T-helper 2 cell treated with Interferon-gamma antibody and Interleukin-4, amounts not matched to agents 100 ng/mL and 5 ng/mL, for 36 hours (primary cell): ENCODE results near the gene DDX51. TPM values are rescaled to one million over a fixed set of nuclear protein-coding genes. Genes with fewer than 3 reads are reported as not detected.

Experiments used
- intact Hi-C: fragments of 100-400 bp; cut with micrococcal nuclease; formaldehyde crosslinking; loops from one replicate; pipeline ENCODE4 v1.15.1; 2023
- total RNA-seq: library from RNA; stranded (reverse); gene quantifications from 2 replicates; pipeline ENCODE4 v1.2.3, GENCODE V29; 2022

The DDX51 gene
- total RNA-seq, 1 donor from 2014 or later = 35.0 TPM

GRCh38 chr12:132180648-132181546, 36.8 kb upstream of the DDX51 start:
- intact Hi-C loops = no loop called here

GRCh38 chr12:132179431-132180362, 35.6 kb upstream of the DDX51 start:
- intact Hi-C loops = no loop called here

DNA sequence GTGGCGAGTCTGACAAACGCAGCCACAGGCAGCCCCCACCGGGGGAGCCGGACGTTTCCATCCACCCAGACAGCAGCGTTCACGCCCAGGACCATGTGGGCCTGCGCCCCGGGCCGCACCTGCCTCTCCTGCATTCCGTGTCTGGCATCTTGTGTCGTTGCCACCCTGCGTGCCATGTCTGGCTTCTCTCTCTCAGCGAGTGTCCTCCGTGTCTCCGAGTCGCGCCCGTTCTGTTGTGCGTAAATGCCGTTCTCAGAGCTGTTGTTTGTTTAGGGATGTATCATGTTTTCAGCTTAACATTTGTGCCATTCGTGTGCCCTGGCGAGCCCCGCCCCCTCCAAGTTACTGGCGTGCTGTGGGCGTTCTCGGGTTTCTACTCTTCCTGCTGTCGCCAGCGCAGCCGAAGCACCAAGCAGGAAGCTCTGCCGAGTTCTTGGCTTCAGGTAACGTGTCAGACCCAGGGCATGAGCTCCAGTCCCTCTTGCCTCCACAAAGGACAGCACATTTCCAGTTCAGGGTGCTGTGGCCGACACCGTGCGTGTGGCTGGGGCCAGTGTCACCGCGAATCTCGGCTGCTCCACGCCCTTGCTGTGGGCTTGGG, 34.8 kb upstream of the DDX51 start:
- intact Hi-C loops = no loop called here

DNA sequence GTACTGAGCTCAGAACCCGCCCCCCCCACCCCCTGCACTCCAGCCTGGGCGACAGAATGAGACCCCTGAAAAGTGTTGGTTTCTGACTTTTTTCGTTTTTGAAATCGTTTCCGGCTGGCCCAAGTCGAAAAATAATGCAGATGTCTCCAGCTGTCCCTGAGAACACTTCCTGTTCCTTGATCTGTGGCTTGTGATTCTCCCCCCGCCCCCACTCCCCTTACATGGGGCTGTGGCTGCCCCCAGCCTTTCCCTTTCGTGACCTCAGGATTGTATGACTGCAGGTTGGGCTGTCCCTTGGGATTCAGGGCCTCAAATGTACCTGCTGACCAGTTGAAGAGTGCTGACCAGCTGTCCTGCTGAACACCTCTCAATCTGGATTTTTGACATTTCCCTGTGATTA, 34.2 kb upstream of the DDX51 start:
- intact Hi-C loops = no loop called here

DNA sequence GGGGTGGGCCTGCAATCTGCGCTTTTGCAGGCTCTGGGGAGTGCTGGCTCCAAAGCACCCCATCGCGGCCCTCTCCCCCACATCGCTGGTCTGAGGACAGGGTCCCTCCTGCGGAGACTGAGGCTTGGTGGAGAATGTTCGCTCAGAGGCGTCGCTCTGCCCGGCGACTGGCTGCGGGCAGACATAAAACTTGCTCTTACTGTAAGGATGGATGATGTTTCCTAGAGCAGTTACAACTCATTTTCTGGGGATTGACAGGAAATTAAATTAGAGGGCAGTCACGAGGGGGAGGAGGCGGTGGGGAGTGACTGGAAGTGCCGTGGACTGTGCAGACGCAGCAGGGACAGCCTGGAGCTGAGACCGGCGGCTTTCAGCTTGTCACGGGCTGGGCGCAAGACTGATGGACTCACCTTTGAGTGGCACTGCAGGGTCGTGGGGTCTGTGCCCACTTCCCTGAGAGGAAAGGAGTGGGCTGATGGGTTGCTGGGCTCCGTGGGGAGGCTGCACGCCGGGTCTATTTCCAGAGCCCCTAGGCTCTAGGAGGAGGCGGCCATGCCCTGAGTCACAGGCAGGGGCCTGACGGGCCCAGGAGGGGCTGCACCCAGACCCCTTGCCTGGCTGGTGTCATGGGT, 32.9 kb upstream of the DDX51 start:
- intact Hi-C loops = no loop called here

GRCh38 chr12:132176385-132176919, 32.3 kb upstream of the DDX51 start:
- intact Hi-C loops = no loop called here

DNA sequence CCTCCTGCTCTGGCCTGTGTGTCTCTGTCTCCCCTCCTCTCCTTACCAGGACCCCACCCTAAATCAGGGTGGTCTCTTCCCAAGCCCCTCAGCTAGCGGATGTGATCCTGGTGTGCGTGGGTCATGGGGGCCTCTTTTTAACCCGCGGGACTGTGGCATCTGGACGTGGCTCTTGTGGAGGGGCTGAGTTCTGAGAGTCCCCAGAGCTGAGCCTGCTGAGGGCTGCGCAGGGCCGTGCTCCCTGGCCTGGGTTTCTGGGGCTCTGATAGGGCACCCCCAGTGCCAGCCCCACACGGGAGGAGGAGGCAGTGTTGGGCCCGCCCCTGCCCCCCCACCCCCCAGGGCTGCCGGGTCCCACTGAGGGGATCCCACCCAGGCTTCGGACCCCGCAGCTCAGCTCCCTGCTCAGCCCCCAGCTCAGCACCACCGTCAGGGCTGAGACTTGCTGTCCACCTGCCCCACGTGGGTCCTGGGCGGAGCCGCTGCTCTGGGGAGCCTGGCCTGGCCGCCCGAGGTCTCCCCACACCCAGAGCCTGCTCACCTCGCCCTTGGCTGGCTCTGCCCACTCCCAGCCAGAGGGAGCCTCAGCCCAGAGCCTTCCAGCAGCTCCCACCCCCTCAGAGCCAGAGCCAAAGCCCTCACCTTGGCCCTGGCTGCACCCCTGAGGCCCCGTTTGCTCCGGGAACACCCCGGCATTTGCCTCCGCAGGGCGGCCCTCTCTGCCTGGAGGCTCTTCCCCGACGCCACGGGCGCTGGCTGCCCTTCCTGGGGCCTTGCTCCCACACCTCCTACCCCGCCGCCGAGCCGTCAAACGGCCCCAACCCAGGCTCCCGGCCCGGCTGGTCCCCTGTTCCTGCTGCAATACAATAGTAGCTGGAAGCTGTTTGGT, 31.6 kb upstream of the DDX51 start:
- intact Hi-C loops = no loop called here

DNA sequence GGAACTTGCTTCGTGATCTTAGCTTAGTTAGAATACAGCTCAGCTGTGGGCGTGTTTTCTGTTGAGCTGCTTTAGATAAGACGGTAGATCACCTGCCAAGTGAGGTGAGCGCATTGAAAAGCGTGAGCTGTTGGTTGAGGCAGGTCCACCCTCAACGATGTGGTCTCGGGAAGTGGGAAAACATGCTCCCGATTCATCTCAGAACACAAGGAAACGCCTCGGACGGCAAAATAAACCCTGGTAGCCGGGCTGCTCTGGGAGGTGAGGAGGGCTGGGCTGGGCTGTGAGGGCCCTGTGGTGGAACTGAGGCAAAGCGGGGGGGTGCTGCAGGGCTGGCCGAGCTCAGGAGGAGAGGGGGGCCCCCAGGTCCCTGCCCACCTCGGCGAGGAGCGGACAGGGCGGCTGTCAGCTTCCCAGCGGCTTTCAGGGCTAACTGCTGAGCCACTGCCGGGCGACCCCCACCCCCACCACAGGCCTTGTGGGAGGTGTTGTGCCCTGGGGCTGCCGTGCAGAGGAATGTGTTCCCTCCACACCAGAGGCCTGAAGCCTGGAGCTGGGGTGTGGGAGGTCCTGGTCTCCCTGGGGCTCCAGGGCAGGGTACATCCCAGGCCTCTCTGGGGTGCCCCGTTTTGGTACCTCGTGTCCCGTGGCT, 30.8 kb upstream of the DDX51 start:
- intact Hi-C loops = no loop called here

DNA sequence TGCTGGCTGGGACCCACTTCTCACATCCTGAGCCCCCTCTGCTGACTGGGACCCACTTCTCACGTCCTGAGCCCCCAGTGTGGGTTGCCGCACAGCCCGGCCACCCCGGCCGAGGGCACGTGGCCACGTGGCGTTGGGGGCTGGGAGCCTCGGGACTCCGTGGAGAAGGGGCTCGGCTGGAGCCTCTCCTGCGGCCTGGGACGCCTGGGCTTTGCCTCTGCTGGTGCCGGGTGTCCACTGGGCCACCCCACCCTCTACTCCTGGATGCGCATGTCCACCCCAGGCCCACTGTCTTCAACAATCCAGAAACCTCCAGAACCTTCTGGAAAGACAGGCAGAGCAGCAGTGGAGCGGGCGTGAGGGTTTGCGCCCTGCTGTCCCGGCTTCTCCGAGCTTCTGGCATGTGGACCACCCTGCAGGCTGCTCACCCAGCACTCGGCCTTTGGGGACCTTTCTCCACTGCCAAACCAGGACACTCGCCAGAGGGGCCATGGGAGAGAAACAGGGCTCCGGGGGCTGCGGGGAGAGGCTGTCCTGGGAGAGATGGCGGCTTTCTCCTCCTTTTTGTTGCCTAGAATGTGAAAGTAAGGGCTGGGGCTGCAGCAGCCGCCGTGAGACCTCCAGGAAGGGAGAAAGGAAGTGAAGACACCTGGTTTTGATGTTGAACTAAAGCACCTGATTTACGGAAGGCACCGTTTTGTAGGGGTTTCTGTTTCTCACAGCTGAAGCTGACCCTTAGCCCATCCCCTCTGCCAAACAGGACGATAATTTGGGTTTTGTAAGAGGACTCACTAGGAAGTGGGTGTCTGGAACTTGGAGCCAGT, 30.1 kb upstream of the DDX51 start:
- intact Hi-C loops = no loop called here

GRCh38 chr12:132173135-132174014, 29.3 kb upstream of the DDX51 start:
- intact Hi-C loops = no loop called here

DNA sequence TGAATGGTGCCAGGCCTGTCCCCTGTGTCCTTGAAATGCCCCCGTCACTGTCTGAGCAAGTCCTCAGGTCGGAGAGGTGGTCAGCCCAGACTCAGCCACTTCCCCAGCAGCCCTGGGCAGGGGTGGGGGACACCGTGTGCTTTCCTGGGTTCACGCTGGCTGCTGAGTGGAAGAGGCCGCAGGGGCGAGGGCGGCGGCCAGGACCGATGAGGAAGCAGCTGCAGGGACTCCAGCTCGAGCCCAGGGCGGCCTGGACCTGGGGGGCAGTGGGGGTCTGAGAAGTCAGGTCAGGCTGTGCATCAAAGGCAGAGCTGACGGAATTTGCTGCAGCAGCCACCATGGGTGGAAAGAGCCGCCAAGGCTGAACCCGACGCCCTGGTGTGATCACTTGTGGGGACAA, 28.5 kb upstream of the DDX51 start:
- intact Hi-C loops = no loop called here

GRCh38 chr12:132171968-132172521, 27.9 kb upstream of the DDX51 start:
- intact Hi-C loops = no loop called here

GRCh38 chr12:132171293-132171967, 27.3 kb upstream of the DDX51 start:
- intact Hi-C loops = no loop called here

DNA sequence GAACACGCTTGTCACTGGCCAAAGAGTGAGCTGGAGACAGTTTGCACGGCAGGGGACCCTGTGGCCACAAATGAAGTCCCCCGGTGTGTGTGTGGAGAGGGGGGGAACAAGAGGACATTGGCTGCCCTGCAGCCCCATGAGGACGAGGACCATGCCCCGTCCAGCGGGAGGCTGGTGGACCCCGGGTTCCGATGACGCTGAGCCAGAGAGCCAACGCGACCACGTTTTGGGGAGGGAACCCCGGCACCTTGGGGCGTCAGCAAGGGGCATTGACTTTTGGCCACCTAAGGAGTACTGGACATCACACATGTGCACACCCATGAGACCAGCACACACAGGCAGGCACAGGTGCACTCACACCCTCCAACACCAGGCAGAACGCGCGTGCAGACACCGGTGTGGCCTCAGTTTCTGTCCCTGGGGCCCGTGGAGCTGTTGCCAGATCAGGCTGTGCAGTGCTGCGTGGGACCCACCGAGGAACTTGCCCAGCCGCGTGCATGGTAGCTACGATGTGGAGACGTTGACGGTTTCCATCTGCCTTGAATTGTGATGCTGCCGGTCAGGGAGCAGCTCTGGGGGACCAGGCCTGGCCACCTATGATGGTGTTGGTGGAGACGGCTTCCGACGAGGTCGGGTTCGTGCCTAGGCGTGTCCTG, 26.6 kb upstream of the DDX51 start:
- intact Hi-C loops = no loop called here

DNA sequence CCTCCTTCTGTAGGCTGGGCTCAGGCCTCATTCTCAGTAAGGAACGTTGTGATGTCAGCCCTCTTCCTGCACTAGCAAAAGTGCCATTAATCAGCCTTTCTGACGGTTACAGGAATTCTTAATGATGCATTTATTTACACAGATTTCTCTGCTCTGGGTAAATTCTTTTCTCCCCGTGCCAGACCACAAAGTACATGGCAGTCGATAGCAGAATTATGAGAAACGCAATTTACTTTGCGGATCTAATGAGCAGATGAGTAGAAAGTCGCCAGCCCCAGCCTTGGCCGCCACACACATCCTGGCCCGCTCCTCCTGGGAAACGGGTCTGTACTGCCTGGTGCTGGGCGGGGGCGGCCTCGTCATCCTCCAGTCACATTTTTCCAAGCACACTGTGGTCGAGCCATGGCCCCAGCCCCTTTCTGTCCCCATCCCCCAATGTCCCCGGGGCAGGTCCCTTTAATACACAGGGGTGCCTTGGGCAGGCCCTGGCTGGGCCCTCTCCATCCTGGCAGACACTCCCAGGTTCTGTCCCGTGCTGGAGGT, 26.0 kb upstream of the DDX51 start:
- intact Hi-C loops = no loop called here

GRCh38 chr12:132169376-132169775, 25.3 kb upstream of the DDX51 start:
- intact Hi-C loops = no loop called here
